Neural progenitor cell (in vitro differentiated cells): ENCODE measurements around the gene STUB1. TPM values are rescaled to one million over a fixed set of nuclear protein-coding genes. Genes with fewer than 3 reads are reported as not detected.

ENCODE experiments used
- DNase-seq: peaks from one replicate; pipeline ENCODE4 v3.0.0-alpha.2; 2016; ENCODE audit warnings: low spot score
- H2AFZ ChIP-seq: fragments of 200-600 bp; sonication (generic); replicated peaks from 2 replicates; pipeline ENCODE4 v1.6.1; 2016; ENCODE audit warnings: antibody characterized with exemption
- H3F3A ChIP-seq: fragments of 200-600 bp; sonication (generic); 2 replicates; pipeline ENCODE4 v1.6.1; 2016; ENCODE audit warnings: antibody characterized with exemption, low read depth
- H3K27ac ChIP-seq: fragments of 200-600 bp; sonication (generic); 2 replicates; pipeline ENCODE4 v1.5.1; 2016; ENCODE audit warnings: mild to moderate bottlenecking
- H3K27me3 ChIP-seq: fragments of 200-600 bp; sonication (generic); 2 replicates; pipeline ENCODE4 v1.6.1; 2016; ENCODE audit warnings: mild to moderate bottlenecking, moderate library complexity
- H3K36me3 ChIP-seq: fragments of 200-600 bp; sonication (generic); 2 replicates; pipeline ENCODE4 v1.5.1; 2016
- H3K4me1 ChIP-seq: fragments of 200-600 bp; sonication (generic); 2 replicates; pipeline ENCODE4 v1.6.1; 2016; ENCODE audit warnings: mixed run types
- H3K4me2 ChIP-seq: fragments of 200-600 bp; sonication (generic); 2 replicates; pipeline ENCODE4 v1.6.1; 2016
- H3K4me3 ChIP-seq: fragments of 200-600 bp; sonication (generic); 2 replicates; pipeline ENCODE4 v1.5.1; 2016
- H3K79me2 ChIP-seq: fragments of 200-600 bp; sonication (generic); 2 replicates; pipeline ENCODE4 v1.6.1; 2016; ENCODE audit warnings: low read depth
- H3K9ac ChIP-seq: fragments of 200-600 bp; sonication (generic); 2 replicates; pipeline ENCODE4 v1.6.1; 2016
- H3K9me3 ChIP-seq: fragments of 200-600 bp; sonication (generic); 2 replicates; pipeline ENCODE4 v1.5.1; 2016; ENCODE audit warnings: low read depth
- H4K20me1 ChIP-seq: fragments of 200-600 bp; sonication (generic); 2 replicates; pipeline ENCODE4 v1.6.1; 2016; ENCODE audit warnings: low read depth
- H3K27ac Mint-ChIP-seq: 3 replicates; pipeline ENCODE4 v1.8.0; 2021; ENCODE audit warnings: mixed read lengths
- H3K27me3 Mint-ChIP-seq: 2 replicates; pipeline ENCODE4 v1.8.0; 2022; ENCODE audit warnings: low read depth, mild to moderate bottlenecking, inconsistent platforms, moderate library complexity, mixed read lengths; ENCODE audit not compliant: insufficient read depth
- H3K36me3 Mint-ChIP-seq: 3 replicates; pipeline ENCODE4 v1.8.0; 2021; ENCODE audit warnings: mixed read lengths
- H3K4me1 Mint-ChIP-seq: 3 replicates; pipeline ENCODE4 v1.8.0; 2021; ENCODE audit warnings: mixed read lengths
- H3K4me3 Mint-ChIP-seq: 3 replicates; pipeline ENCODE4 v1.8.0; 2021; ENCODE audit warnings: mild to moderate bottlenecking, moderate library complexity, mixed read lengths
- H3K9me3 Mint-ChIP-seq: 3 replicates; pipeline ENCODE4 v1.8.0; 2020; ENCODE audit warnings: mixed read lengths
- EZH2 ChIP-seq: fragments of 200-600 bp; sonication (generic); IDR thresholded peaks from 2 replicates; pipeline ENCODE4 v1.6.1; 2017; ENCODE audit warnings: antibody characterized with exemption, mild to moderate bottlenecking, moderate library complexity
- EZH2phosphoT487 ChIP-seq: fragments of 200-600 bp; sonication (generic); IDR thresholded peaks from 2 replicates; pipeline ENCODE4 v1.6.1; 2017; ENCODE audit warnings: antibody characterized with exemption
- total RNA-seq: library from RNA; depleted of rRNA; stranded (reverse); fragments of >200 nt; gene quantifications from 2 replicates; pipeline ENCODE4 v1.2.3, GENCODE V29; 2015; ENCODE audit warnings: low replicate concordance
- TF ChIP-seq, protein P1 (sequence below): fragments of 200-600 bp; sonication (generic); IDR thresholded peaks from 2 replicates; pipeline ENCODE4 v1.5.1; 2017; ENCODE audit warnings: antibody characterized with exemption, mild to moderate bottlenecking

The STUB1 gene
- total RNA-seq, 1 donor from 2014 or later: 27.0 TPM

DNA sequence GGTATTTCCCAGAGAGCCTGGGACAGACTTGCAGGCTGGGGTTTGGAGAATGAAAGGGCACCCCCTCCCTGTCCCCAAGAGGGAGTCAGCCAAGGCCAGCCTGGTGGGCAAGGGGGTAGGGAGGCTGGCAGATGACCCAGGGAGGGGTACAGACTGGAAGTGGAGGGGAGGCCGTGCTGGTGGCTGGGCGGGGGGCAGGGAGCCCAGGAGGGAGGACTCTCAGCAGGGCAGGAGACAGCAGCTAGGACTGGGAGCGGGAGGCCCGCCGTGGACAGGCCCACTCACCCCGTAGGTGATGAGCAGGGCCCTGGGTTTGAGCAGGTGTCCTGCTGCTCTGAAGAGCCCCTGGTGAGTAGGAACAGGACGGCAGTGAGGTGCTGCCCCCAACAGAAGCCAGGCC, 45.2 kb upstream of the STUB1 start:
- peak overlapping the region; percentile 74 for H3K4me3 Mint-ChIP-seq
- Histone ChIP-seq H2AFZ (no peak overlapping the region), H3F3A (peaks cover 30% of the 10 kb centered on the region), H4K20me1 (peaks cover 29% of the 10 kb centered on the region), H3K27ac (no peak overlapping the region), H3K27me3 (no peaks in the 10 kb centered on the region), H3K9me3 (no peaks in the 10 kb centered on the region), H3K4me3 (peak overlapping the region; percentile 79), H3K9ac (no peak overlapping the region), H3K36me3 (no peaks in the 10 kb centered on the region), H3K4me2 (peak overlapping the region; percentile 83), H3K79me2 (peaks cover 12% of the 10 kb centered on the region), H3K4me1 (peaks cover 27% of the 10 kb centered on the region)
- DNase-seq: no peak
- H3K27ac Mint-ChIP-seq: no peak overlapping the region
- peaks cover 13% of the 10 kb centered on the region for H3K27me3 Mint-ChIP-seq
- peaks cover 3% of the 10 kb centered on the region for H3K9me3 Mint-ChIP-seq
- peaks cover 3% of the 10 kb centered on the region for H3K36me3 Mint-ChIP-seq
- TF ChIP-seq EZH2phosphoT487 (no peak), EZH2 (no peak)
- peaks cover 26% of the 10 kb centered on the region for H3K4me1 Mint-ChIP-seq

DNA sequence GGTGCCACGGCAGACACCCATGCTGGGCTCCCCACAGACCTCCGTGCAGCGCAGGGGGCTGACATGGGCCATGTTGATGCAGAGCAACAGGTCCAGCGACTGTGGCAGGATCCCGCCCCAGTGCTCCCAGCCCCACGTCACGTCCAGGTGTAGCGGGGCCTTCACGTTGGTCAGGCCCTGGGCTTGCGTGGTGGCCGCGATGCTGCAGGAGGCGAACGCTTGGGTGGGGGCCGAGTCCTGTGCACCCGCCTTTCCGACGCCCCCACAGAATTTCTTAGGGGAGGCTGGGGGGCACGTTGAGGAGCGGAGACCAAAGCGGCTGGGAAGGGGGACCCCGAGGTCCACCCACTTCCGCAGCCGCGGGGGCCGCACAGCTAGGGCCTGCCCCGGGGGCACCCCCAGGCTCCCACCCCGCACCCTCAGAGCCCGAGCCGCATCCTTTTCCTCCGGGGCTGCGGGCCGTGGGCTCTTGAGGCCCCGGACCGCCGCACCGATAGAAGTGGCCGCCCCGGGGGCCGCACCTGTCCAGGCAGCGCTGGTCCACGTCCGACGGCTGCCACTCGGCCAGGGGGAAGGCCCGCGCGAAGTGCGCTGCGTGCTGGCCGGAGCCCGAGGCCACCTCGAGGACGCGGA, 44.5 kb upstream of the STUB1 start:
- TF ChIP-seq, protein P1, sequence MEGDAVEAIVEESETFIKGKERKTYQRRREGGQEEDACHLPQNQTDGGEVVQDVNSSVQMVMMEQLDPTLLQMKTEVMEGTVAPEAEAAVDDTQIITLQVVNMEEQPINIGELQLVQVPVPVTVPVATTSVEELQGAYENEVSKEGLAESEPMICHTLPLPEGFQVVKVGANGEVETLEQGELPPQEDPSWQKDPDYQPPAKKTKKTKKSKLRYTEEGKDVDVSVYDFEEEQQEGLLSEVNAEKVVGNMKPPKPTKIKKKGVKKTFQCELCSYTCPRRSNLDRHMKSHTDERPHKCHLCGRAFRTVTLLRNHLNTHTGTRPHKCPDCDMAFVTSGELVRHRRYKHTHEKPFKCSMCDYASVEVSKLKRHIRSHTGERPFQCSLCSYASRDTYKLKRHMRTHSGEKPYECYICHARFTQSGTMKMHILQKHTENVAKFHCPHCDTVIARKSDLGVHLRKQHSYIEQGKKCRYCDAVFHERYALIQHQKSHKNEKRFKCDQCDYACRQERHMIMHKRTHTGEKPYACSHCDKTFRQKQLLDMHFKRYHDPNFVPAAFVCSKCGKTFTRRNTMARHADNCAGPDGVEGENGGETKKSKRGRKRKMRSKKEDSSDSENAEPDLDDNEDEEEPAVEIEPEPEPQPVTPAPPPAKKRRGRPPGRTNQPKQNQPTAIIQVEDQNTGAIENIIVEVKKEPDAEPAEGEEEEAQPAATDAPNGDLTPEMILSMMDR: no peak
- TF ChIP-seq EZH2phosphoT487 (no peak), EZH2 (no peak)
- Histone ChIP-seq H3K4me2 (peak overlapping the region; percentile 83), H3K4me3 (peak overlapping the region; percentile 79), H3F3A (peaks cover 28% of the 10 kb centered on the region), H3K79me2 (peaks cover 12% of the 10 kb centered on the region), H3K4me1 (peaks cover 22% of the 10 kb centered on the region), H3K27me3 (no peaks in the 10 kb centered on the region), H4K20me1 (peaks cover 23% of the 10 kb centered on the region), H3K9me3 (no peaks in the 10 kb centered on the region), H3K27ac (no peak overlapping the region), H2AFZ (no peak overlapping the region), H3K9ac (peak overlapping the region; percentile 24), H3K36me3 (no peaks in the 10 kb centered on the region)
- Mint-ChIP-seq H3K27ac (no peak overlapping the region), H3K4me1 (peaks cover 26% of the 10 kb centered on the region), H3K9me3 (peaks cover 3% of the 10 kb centered on the region), H3K4me3 (peak overlapping the region; percentile 95), H3K27me3 (peaks cover 13% of the 10 kb centered on the region), H3K36me3 (peaks cover 3% of the 10 kb centered on the region)
- DNase-seq: no peak

DNA sequence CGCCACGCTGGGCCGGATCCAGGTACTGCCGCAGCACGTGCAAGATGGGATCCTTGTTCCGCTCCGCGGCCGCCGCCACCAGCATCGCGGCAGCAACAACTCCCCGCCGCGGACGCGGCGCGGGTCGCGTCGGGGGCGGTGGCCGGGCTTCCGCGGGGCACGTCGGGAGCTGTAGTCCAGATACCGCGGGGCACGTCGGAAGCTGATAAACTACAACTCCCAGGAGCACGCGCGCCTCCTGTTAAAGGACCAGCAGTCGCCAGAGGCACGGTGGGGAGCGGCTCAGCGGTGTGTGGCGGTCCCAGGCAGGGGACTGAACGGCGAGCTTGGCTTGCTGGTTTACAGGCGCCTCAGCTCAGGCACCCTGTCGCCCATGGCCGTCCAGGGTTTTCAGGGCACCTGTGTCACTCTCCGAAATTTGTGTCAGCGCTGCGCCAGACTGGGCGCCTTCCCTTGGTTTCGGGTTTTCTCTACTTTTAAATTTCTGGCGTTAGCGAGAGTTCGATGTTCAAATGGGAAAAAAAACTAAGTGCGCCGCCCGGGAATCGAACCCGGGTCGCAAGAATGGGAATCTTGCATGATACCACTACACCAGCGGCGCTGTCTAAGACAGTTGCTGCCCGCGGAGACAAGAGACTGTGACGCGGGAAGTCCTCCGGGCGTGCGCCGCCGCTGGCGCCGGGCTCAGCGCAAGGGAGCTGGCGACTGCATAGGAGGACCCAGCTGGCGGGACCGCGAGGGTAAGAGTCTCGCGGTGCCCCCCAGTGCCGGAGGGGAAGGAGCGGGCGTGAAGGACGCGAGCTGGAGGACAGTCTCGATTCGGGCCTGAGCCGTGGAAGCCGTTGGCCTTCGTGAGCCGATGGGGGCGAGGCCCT, 43.8 kb upstream of the STUB1 start, which contains the start of gene METTL26:
TSS of gene METTL26 (minus strand) at position 100 of the 875 bp plus-strand sequence. CDS start at position 85, 15 bp downstream.
- no peaks in the 10 kb centered on the region for H3K36me3 ChIP-seq
- peak within 1 kb of the TSS; percentile 83 for H3K4me2 ChIP-seq
- H3K4me1 ChIP-seq: peaks cover 22% of the 10 kb centered on the region
- H3K27ac ChIP-seq: no peak within 1 kb of the TSS
- peaks cover 26% of the 10 kb centered on the region for H3K4me1 Mint-ChIP-seq
- peaks cover 3% of the 10 kb centered on the region for H3K9me3 Mint-ChIP-seq
- peak; percentile 98 for DNase-seq
- H3K9me3 ChIP-seq: no peaks in the 10 kb centered on the region
- H3K36me3 Mint-ChIP-seq: peaks cover 3% of the 10 kb centered on the region
- H3F3A ChIP-seq: peaks cover 28% of the 10 kb centered on the region
- H2AFZ ChIP-seq: peak within 1 kb of the TSS; percentile 86
- peaks cover 13% of the 10 kb centered on the region for H3K27me3 Mint-ChIP-seq
- peak within 1 kb of the TSS; percentile 95 for H3K4me3 Mint-ChIP-seq
- no peak for TF ChIP-seq EZH2
- no peak for TF ChIP-seq EZH2phosphoT487
- TF ChIP-seq, protein P1: no peak
- H4K20me1 ChIP-seq: peaks cover 23% of the 10 kb centered on the region
- peak within 1 kb of the TSS; percentile 97 for H3K27ac Mint-ChIP-seq
- H3K9ac ChIP-seq: peak within 1 kb of the TSS; percentile 24
- H3K79me2 ChIP-seq: peaks cover 12% of the 10 kb centered on the region
- H3K4me3 ChIP-seq: peak within 1 kb of the TSS; percentile 79
- peaks cover 5% of the 10 kb centered on the region for H3K27me3 ChIP-seq
